H1 (cell line): ENCODE measurements around the gene TROAP. TPM values are rescaled to one million over a fixed set of nuclear protein-coding genes. Genes with fewer than 3 reads are reported as not detected.

Experiments
- CTCF ChIA-PET: fragments of 300-600 bp; sonication (Branson Sonifier 250); formaldehyde crosslinking; loops from one replicate; lab custom pipeline; 2021; ENCODE audit not compliant: partially characterized antibody; lab: Charles Lee
- POLR2A ChIA-PET: fragments of 300-600 bp; sonication (Branson Sonifier 250); formaldehyde crosslinking; loops from one replicate; lab custom pipeline; 2021; ENCODE audit warnings: inconsistent platforms; ENCODE audit not compliant: partially characterized antibody; lab: Charles Lee
- DNase-seq, 2 experiments: peaks; one replicate each; pipeline versions ENCODE4 v3.0.0 to v3.0.0-alpha.2; 2010 to 2022; ENCODE audit warnings: low spot score in 2 of 2, low read depth in 1 of 2, mixed read lengths in 1 of 2
- FAIRE-seq: peaks from 2 replicates; lab custom pipeline; 2011; peaks lifted over from hg19 to GRCh38; lab: Jason Lieb, UNC
- H2AFZ ChIP-seq: 2 replicates; pipeline ENCODE4 v1.8.1; 2012; ENCODE audit warnings: low read length, inconsistent platforms
- H2AK5ac ChIP-seq: 2 replicates; pipeline ENCODE4 v1.6.1; 2013; ENCODE audit warnings: low read depth, low read length
- H2BK120ac ChIP-seq: replicated peaks from 2 replicates; pipeline ENCODE3; 2013; ENCODE audit warnings: low read depth, low read length, inconsistent platforms
- H2BK12ac ChIP-seq: 2 replicates; pipeline ENCODE4 v1.6.1; 2013; ENCODE audit warnings: low read depth, low read length
- H2BK15ac ChIP-seq: 2 replicates; pipeline ENCODE4 v1.6.1; 2013; ENCODE audit warnings: low read length
- H2BK20ac ChIP-seq: 2 replicates; pipeline ENCODE4 v1.6.1; 2013; ENCODE audit warnings: low read length
- H2BK5ac ChIP-seq: 2 replicates; pipeline ENCODE4 v1.6.1; 2013; ENCODE audit warnings: low read depth, low read length
- H3K14ac ChIP-seq: 2 replicates; pipeline ENCODE4 v1.6.1; 2013; ENCODE audit warnings: inconsistent platforms; ENCODE audit not compliant: insufficient read length
- H3K18ac ChIP-seq: 2 replicates; pipeline ENCODE4 v1.6.1; 2013; ENCODE audit warnings: low read length; ENCODE audit errors: extremely low read depth
- H3K23ac ChIP-seq: 2 replicates; pipeline ENCODE4 v1.6.1; 2013; ENCODE audit warnings: inconsistent platforms; ENCODE audit not compliant: insufficient read length
- H3K23me2 ChIP-seq: 2 replicates; pipeline ENCODE4 v1.6.1; 2013; ENCODE audit warnings: low read depth, low read length
- H3K27ac ChIP-seq: 2 replicates; pipeline ENCODE4 v1.6.1; 2011; ENCODE audit warnings: low read depth, low read length, inconsistent platforms
- H3K27me3 ChIP-seq, 4 experiments: replicated peaks in 1 of 4; 1 replicate in 1 of 4; 2 replicates in 3 of 4; pipeline versions ENCODE4 v1.6.1 to v1.8.1; 2011 to 2013; ENCODE audit warnings: low read length in 3 of 4, mild to moderate bottlenecking in 3 of 4, inconsistent platforms in 2 of 4, mixed read lengths in 2 of 4, moderate library complexity in 1 of 4; ENCODE audit not compliant: control insufficient read depth in 3 of 4, insufficient read depth in 3 of 4; ENCODE audit errors: extremely low read depth in 1 of 4
- H3K36me3 ChIP-seq, 4 experiments: 2 replicates each; pipeline versions ENCODE4 v1.6.1 to v1.8.1; 2011 to 2013; ENCODE audit warnings: mild to moderate bottlenecking in 4 of 4, low read length in 3 of 4, moderate library complexity in 2 of 4, control low read depth in 1 of 4, inconsistent platforms in 1 of 4; ENCODE audit not compliant: insufficient read depth in 4 of 4, control insufficient read depth in 2 of 4
- H3K4ac ChIP-seq: replicated peaks from 2 replicates; pipeline ENCODE3; 2013; ENCODE audit warnings: low read length, low read depth, mixed read lengths, inconsistent platforms; ENCODE audit not compliant: insufficient read length
- H3K4me1 ChIP-seq, 4 experiments: replicated peaks in 1 of 4; 1 replicate in 1 of 4; 2 replicates in 3 of 4; pipeline versions ENCODE4 v1.6.1 to v1.8.1; 2011 to 2013; ENCODE audit warnings: low read length in 3 of 4, inconsistent platforms in 2 of 4, mixed read lengths in 1 of 4; ENCODE audit not compliant: insufficient read depth in 4 of 4, control insufficient read depth in 3 of 4
- H3K4me2 ChIP-seq, 2 experiments: 2 replicates each; pipeline versions ENCODE4 v1.6.1 to v1.8.1; 2011 to 2013; ENCODE audit warnings: low read depth in 2 of 2, low read length in 2 of 2, control low read depth in 1 of 2, inconsistent platforms in 1 of 2, mild to moderate bottlenecking in 1 of 2; ENCODE audit not compliant: insufficient read depth in 1 of 2
- H3K4me3 ChIP-seq, 4 experiments: fragments of 200-600, 300-600 bp in 1 of 4; sonication (generic), shearing (Covaris generic), sonication (Bioruptor Twin) in 1 of 4; 2 replicates each; pipeline versions ENCODE4 v1.5.1 to v1.8.1; 2011 to 2016; ENCODE audit warnings: low read length in 4 of 4, low read depth in 3 of 4, control low read depth in 2 of 4, inconsistent platforms in 2 of 4, mild to moderate bottlenecking in 2 of 4, mixed read lengths in 1 of 4, moderate library complexity in 1 of 4; ENCODE audit not compliant: insufficient read depth in 2 of 4; ENCODE audit errors: extremely low read depth in 1 of 4
- H3K56ac ChIP-seq: replicated peaks from 2 replicates; pipeline ENCODE3; 2013; ENCODE audit warnings: low read depth, mild to moderate bottlenecking, mixed read lengths, low read length, inconsistent platforms; ENCODE audit not compliant: insufficient read length
- H3K79me1 ChIP-seq: 2 replicates; pipeline ENCODE4 v1.6.1; 2013; ENCODE audit warnings: low read depth, low read length, control low read depth
- H3K79me2 ChIP-seq, 2 experiments: 2 replicates each; pipeline versions ENCODE4 v1.6.1 to v1.8.1; 2012 to 2013; ENCODE audit warnings: low read length in 2 of 2, mild to moderate bottlenecking in 2 of 2, inconsistent platforms in 1 of 2; ENCODE audit not compliant: insufficient read depth in 2 of 2, control insufficient read depth in 1 of 2
- H3K9ac ChIP-seq, 4 experiments: replicated peaks in 1 of 4; 1 replicate in 1 of 4; 2 replicates in 3 of 4; pipeline versions ENCODE4 v1.6.1 to v1.8.1; 2011 to 2013; ENCODE audit warnings: low read depth in 3 of 4, low read length in 3 of 4, control low read depth in 2 of 4, mild to moderate bottlenecking in 2 of 4, moderate library complexity in 2 of 4, inconsistent platforms in 1 of 4; ENCODE audit errors: extremely low read depth in 1 of 4
- H3K9me3 ChIP-seq, 2 experiments: 2 replicates each; pipeline versions ENCODE4 v1.6.1 to v1.8.1; 2012 to 2013; ENCODE audit warnings: mild to moderate bottlenecking in 2 of 2, moderate library complexity in 2 of 2, control low read depth in 1 of 2, inconsistent platforms in 1 of 2, low read depth in 1 of 2, low read length in 1 of 2, mixed read lengths in 1 of 2; ENCODE audit not compliant: insufficient read depth in 2 of 2
- H4K20me1 ChIP-seq, 2 experiments: replicated peaks in 1 of 2; 2 replicates each; pipeline versions ENCODE3 to v1.8.1; 2011 to 2013; ENCODE audit warnings: inconsistent platforms in 2 of 2, low read length in 2 of 2, mild to moderate bottlenecking in 1 of 2; ENCODE audit not compliant: insufficient read depth in 2 of 2, control insufficient read depth in 1 of 2
- H4K5ac ChIP-seq: 2 replicates; pipeline ENCODE4 v1.6.1; 2013; ENCODE audit warnings: low read length, low read depth, mixed read lengths, inconsistent platforms; ENCODE audit not compliant: insufficient read length
- H4K8ac ChIP-seq: 2 replicates; pipeline ENCODE4 v1.8.0; 2013; ENCODE audit warnings: mild to moderate bottlenecking, moderate library complexity, low read length, inconsistent platforms; ENCODE audit not compliant: insufficient read depth; ENCODE audit errors: extremely low read depth
- H4K91ac ChIP-seq: replicated peaks from 2 replicates; pipeline ENCODE3; 2013; ENCODE audit warnings: low read length, mixed read lengths, inconsistent platforms; ENCODE audit not compliant: insufficient read length
- ATF2 ChIP-seq: IDR thresholded peaks from 2 replicates; pipeline ENCODE4 v1.6.1; 2012; ENCODE audit warnings: low read length, inconsistent platforms
- BRCA1 ChIP-seq: IDR thresholded peaks from 2 replicates; pipeline ENCODE4 v1.6.1; 2012; ENCODE audit warnings: low read depth, low read length, improper control_type of control experiment
- CBX8 ChIP-seq: fragments of 300-800, 300-1000 bp; sonication (generic); IDR thresholded peaks from 2 replicates; pipeline ENCODE4 v1.7.1; 2016; ENCODE audit warnings: low read depth, low read length, borderline replicate concordance
- CEBPB ChIP-seq: IDR thresholded peaks from 2 replicates; pipeline ENCODE4 v1.6.1; 2012; ENCODE audit warnings: low read depth, low read length
- EGR1 ChIP-seq: IDR thresholded peaks from 2 replicates; pipeline ENCODE4 v1.6.1; 2011; ENCODE audit warnings: low read depth, low read length, borderline replicate concordance
- HDAC6 ChIP-seq: IDR thresholded peaks from one replicate; pipeline ENCODE4 v1.7.1; 2012; ENCODE audit warnings: low read depth, mild to moderate bottlenecking, inconsistent platforms, low read length, moderate library complexity
- JUN ChIP-seq: IDR thresholded peaks from 2 replicates; pipeline ENCODE4 v1.6.1; 2011; ENCODE audit warnings: low read depth, mild to moderate bottlenecking, improper control_type of control experiment, low read length
- MAFK ChIP-seq: IDR thresholded peaks from 2 replicates; pipeline ENCODE4 v1.6.1; 2012; ENCODE audit warnings: low read depth, mild to moderate bottlenecking, improper control_type of control experiment, low read length
- POU5F1 ChIP-seq: IDR thresholded peaks from 2 replicates; pipeline ENCODE4 v1.6.1; 2011; ENCODE audit warnings: low read depth, mild to moderate bottlenecking, low read length, moderate library complexity
- RBBP5 ChIP-seq: IDR thresholded peaks from 2 replicates; pipeline ENCODE4 v1.7.1; 2012; ENCODE audit warnings: low read depth, mild to moderate bottlenecking, inconsistent platforms, low read length, moderate library complexity, borderline replicate concordance
- SAP30 ChIP-seq: fragments of 300-600 bp; sonication (generic); IDR thresholded peaks from 2 replicates; pipeline ENCODE4 v1.7.1; 2012; ENCODE audit warnings: low read length, moderate library complexity, mild to moderate bottlenecking, inconsistent platforms; ENCODE audit not compliant: insufficient read depth, insufficient replicate concordance
- TAF1 ChIP-seq: IDR thresholded peaks from 2 replicates; pipeline ENCODE4 v1.6.1; 2011; ENCODE audit warnings: mild to moderate bottlenecking, low read depth, low read length
- WGBS, 2 experiments: shearing (Covaris generic) in 1 of 2; methylation state at CpG; one replicate each; pipeline versions ENCODE4 v1.1.6 to v1.1.7; 2013 to 2015; ENCODE audit warnings: low lambda C conversion rate in 2 of 2, mixed read lengths in 2 of 2, inconsistent platforms in 1 of 2, low coverage in 1 of 2, missing lambda C conversion rate in 1 of 2; ENCODE audit not compliant: insufficient replicate concordance in 2 of 2, insufficient coverage in 1 of 2, insufficient read length in 1 of 2; ENCODE audit errors: extremely low coverage in 1 of 2, missing lambda C conversion rate in 1 of 2; 5-methylcytosine and 5-hydroxymethylcytosine counted together
- polyA plus RNA-seq, 7 experiments: library from polyadenylated mRNA; depleted of rRNA in 3 of 7; stranded (reverse) in 5 of 7; unstranded in 2 of 7; fragments of >200 nt in 5 of 7; fragments of 200-250 nt in 2 of 7; gene quantifications; 1 replicate in 5 of 7; 2 replicates in 1 of 7; 4 replicates in 1 of 7; pipeline versions ENCODE4 v1.2.1 to v1.2.3, GENCODE V29; 2011 to 2013; ENCODE audit warnings: missing spikeins in 2 of 7, mixed read lengths in 2 of 7
- total RNA-seq: library from RNA; stranded (reverse); fragmentation: NEBNext Ultra II Directional; extraction: Animal tissue kit (Norgen Biotek cat#: 25700); gene quantifications from 2 replicates; pipeline ENCODE4 v1.2.1, GENCODE V29; 2021

Gene TROAP
- total and polyA plus RNA-seq, 2 of the 8 experiments (the other 6 are each of a cell fraction or from before 2014, with no cell fraction given) = 36.7 to 52.0 TPM

GRCh38 chr12:49362077-49362476, 39.0 kb downstream of the TROAP start:
- ChIA-PET POLR2A (no interaction called here), CTCF (interaction anchor here (0.6 to 26.7 kb wide), 8 partner anchors 8 to 194 kb away, joined by 3 to 538 read pairs (median 4); no protein-coding TSS in a partner anchor)
- H3K27me3 ChIP-seq = peaks cover 0 to 3% (median 0%) of the 10 kb centered on the region in 4 experiments; a peak in 3 of 7 replicates
- H2BK120ac ChIP-seq = no peak overlapping the region
- H3K27ac ChIP-seq = no peak overlapping the region
- no peak overlapping the region for H4K91ac ChIP-seq
- H4K5ac ChIP-seq = no peak overlapping the region
- no peak overlapping the region for H3K9ac ChIP-seq
- FAIRE-seq (no peak), DNase-seq (no peak)
- no peak overlapping the region for H3K4me3 ChIP-seq
- H3K18ac ChIP-seq = no peak overlapping the region
- H3K56ac ChIP-seq = no peak overlapping the region
- no peak overlapping the region for H2AFZ ChIP-seq
- H2BK20ac ChIP-seq = no peak overlapping the region
- H3K79me2 ChIP-seq = no peaks in the 10 kb centered on the region
- no peak overlapping the region for H4K8ac ChIP-seq
- 100% methylated on average over 1 of the region's 1 CpG; no CpG with 5 or more reads in 1 of the 2 experiments for WGBS, 2 experiments
- H2BK5ac ChIP-seq = no peak overlapping the region
- TF ChIP-seq CBX8 = no peak
- TF ChIP-seq EGR1 = no peak
- no peak for TF ChIP-seq BRCA1
- TF ChIP-seq RBBP5 = no peak
- TF ChIP-seq SAP30 = no peak
- TF ChIP-seq HDAC6 = no peak
- TF ChIP-seq ATF2 = no peak
- no peak for TF ChIP-seq JUN
- no peak for TF ChIP-seq MAFK
- TF ChIP-seq TAF1 = no peak
- TF ChIP-seq POU5F1 = no peak
- no peak for TF ChIP-seq CEBPB
- H3K23ac ChIP-seq = no peak overlapping the region
- peaks cover 0 to 3% (median 0%) of the 10 kb centered on the region in 4 experiments; a peak in 1 of 7 replicates for H3K4me1 ChIP-seq
- H3K9me3 ChIP-seq = no peaks in the 10 kb centered on the region
- H3K36me3 ChIP-seq = no peaks in the 10 kb centered on the region
- no peak overlapping the region for H2AK5ac ChIP-seq
- H3K4ac ChIP-seq = no peak overlapping the region
- peaks cover 5% of the 10 kb centered on the region; the same call in 1 of the 2 replicates for H3K23me2 ChIP-seq
- no peak overlapping the region for H3K4me2 ChIP-seq
- H2BK12ac ChIP-seq = no peak overlapping the region
- no peaks in the 10 kb centered on the region for H3K79me1 ChIP-seq
- H2BK15ac ChIP-seq = no peak overlapping the region
- no peak overlapping the region for H3K14ac ChIP-seq
- no peaks in the 10 kb centered on the region for H4K20me1 ChIP-seq
